RCC 7860 (cell line): ENCODE measurements around the gene SIL1.

Experiments
- DNase-seq: peaks from one replicate; pipeline ENCODE4 v3.0.0-alpha.2; 2015; ENCODE audit warnings: low spot score
- FAIRE-seq: peaks from 2 replicates; lab custom pipeline; 2012; peaks lifted over from hg19 to GRCh38; lab: Jason Lieb, UNC

SIL1 gene

GRCh38 chr5:138949988-138950387 lies 248.2 kb downstream of the SIL1 start:
- DNase-seq (no peak), FAIRE-seq (no peak)

- DNase-seq (no peak), FAIRE-seq (no peak)
Observed at GRCh38 chr5:138949223-138949574, 249.0 kb downstream of the SIL1 start.

DNA sequence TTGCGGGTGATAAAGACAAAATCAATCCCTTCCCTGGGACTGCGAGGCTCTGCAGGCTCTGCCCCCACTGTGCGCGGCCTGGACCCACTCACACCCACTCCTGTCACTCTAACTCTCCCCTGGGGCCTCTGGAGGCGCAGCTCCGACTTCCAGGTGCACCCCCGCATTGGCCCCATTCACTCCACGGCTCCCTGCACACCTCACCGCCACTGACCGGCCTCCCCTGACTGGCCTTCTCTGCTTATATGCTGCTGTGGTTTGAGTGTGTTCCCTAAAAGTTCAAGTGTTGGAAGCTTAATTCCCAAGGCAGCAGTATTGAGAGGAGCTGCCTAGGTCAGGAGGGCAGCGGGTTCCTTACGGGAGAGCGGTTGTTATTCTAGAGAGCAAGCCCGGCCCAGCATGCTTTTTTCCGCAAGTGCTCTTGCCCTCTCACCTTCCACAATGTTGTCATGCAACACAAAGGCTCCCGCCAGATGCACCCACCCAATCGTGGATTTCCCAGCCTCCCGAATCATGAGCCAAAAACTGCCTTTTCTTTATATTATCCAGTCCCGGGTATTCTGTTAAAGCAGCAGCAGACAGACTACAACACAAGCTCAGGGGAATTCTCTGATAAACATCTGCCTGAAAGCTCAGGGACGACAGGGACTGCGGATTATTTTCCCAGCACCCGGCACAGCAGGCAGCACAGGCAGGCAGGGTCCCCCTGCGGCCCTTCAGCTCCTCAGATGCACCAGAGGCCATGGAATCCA lies 249.5 kb downstream of the SIL1 start:
- DNase-seq (no peak), FAIRE-seq (no peak)

DNA sequence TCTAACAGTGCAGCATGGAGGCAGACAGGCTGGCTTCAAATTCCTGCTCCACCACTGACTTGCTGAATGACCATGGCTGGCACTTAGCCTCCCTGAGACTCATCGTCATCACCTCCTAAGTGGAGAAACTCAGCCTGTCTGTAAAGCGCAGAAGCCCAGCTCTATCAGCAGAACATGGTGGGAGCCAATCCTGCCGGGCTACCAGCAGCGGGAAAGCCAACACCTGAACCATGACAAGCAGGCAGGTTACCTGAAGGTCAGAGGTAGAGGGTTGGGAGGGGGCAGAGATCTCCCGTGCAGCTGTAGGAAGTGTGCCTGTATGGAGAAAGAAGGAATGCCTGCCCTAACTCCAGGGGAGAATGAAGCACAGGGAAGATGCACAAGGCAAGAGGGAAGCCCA lies 250.4 kb downstream of the SIL1 start:
- FAIRE-seq (no peak), DNase-seq (no peak)

- DNase-seq (no peak), FAIRE-seq (no peak)
Observed at GRCh38 chr5:138946831-138947560, 251.2 kb downstream of the SIL1 start.

DNA sequence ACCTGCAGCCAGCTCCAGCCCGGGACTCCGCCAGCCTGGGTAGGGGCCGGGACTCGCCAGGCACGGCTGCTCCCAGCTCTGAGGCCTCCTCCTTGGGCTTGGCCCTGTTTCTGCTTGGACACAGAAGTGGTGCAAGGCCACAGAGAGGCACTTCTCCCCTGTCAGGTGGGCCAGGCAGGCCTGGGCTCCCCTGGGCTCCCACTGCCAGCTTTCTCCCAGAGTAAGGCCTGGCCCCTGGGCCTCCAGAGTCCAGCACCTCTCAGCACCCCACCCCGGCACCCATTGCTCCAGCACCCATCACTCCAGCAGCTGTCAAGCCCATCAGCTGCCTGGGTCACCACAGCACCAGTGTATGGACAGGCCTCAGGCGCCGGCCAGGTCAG lies 251.9 kb downstream of the SIL1 start:
- DNase-seq = no peak
- FAIRE-seq = no peak

- FAIRE-seq = no peak
- no peak for DNase-seq
Observed at GRCh38 chr5:138945421-138946240, 252.5 kb downstream of the SIL1 start.

- DNase-seq (peak; percentile 99), FAIRE-seq (peak; percentile 98)
Observed at GRCh38 chr5:138944527-138945322, 253.4 kb downstream of the SIL1 start.

DNA sequence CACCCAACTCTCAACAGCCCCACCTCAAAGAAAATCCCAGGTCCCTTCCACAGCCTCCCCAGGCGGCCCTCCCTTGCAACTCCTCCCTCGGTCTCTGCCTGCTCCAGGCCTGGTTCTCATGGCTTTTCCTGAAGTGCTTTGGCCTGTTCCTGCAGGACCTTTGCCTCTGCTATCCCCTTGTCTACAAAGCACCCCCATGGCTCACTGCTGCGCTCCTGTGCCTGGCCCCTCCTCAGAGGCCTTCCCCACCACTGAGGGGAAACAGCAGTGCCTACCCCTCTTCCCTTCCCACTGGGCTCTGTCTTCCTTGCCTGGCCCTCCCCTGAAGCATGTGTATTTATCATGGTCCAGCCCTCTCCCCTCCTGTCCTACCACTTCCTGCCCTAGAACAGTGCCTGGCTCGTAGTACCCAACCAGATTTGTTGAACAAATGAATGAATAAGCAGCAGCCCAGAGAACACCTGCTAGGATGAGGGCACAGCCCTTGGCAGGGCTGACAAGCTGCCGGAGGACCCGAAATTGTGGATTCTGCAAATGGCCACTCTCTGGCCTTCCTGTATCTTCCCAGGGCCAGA lies 254.5 kb downstream of the SIL1 start:
- no peak for FAIRE-seq
- peak; percentile 60 for DNase-seq

DNA sequence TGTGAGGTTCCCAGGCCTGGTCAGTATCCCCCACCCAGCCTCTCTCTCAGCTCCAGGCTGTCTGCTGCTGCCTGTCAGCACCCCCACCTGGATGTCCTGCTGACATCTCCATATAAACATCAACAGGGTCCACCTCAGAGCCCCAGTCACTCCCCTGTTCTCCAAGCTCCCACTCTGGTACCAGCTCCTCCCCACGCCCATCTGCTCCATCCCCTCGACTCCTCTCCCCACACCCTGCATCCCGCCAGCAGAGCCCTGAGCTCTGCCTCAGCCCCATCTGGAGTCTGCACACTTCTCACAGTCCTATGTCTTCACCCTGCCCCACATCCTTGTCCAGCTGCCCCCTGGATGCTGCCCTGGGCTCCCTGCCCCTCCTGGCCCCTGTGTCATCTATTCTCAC lies 255.3 kb downstream of the SIL1 start:
- FAIRE-seq (no peak), DNase-seq (no peak)

- FAIRE-seq (no peak), DNase-seq (no peak)
Observed at GRCh38 chr5:138942066-138942465, 256.1 kb downstream of the SIL1 start.

DNA sequence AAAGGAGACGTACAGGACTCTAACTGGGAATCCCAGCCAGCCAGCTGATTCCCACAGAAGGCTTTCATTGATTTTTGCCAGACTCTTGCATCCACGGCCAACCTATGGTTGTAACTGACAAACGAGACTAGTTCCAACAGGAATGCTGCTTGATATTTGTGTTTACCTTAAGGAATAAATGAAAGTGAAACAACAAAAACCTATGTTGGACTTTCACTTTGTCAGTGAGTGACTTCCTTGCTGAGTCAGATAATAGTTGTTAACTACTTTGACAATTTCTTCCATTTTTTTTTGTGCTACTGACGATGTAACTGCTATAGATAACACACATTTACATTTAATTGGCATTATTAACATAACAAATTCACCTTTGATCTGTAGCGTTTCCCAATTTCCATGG lies 259.6 kb downstream of the SIL1 start:
- DNase-seq = no peak
- FAIRE-seq = no peak

DNA sequence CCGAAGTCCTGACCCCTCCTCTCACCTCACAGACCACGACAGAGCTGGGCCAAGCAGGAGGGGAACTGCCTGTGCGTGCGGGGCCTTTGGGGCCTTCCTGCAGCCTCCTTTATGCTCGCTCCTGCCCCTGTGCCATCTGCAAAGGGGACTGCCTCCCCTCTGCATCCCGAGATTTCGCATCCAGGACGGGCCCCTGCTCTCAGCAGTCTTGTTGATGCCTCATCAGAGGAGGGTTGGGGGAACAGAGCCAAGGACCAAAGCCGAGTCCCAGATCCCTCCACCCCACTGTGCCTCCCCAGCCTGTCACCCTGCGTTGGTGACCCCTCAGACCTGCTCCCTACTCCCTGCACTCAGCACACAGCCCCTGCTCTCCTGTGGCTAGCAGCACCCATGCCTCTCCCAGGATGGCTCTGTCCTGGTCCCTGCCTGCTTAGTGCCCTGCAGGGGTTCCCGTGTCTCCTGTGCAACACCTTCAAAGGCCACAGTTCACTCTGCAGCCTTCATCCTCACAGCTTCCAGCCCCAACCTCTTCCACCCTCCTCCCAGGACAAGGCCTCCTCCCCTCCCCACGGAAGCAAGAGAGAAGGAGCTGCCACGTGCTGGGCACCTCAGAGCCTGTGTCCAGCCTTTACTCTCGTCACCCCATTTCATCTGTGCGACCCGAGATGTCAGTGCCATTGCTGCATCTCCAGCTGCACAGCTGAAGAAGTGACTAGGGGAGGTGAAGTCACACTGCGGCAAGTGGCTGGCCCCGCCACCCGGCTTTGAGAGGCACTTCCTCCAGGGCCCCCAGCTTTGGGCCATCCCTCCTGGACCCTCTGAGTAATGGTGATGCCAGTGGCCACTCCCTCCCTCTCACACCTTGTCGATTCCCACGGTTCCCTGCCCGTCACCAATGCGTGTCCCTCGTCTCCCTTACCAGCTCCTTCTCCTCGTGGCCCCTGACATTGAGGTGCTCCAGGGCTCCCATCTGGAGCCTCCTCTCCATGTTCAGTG lies 260.5 kb downstream of the SIL1 start:
- DNase-seq = no peak

DNA sequence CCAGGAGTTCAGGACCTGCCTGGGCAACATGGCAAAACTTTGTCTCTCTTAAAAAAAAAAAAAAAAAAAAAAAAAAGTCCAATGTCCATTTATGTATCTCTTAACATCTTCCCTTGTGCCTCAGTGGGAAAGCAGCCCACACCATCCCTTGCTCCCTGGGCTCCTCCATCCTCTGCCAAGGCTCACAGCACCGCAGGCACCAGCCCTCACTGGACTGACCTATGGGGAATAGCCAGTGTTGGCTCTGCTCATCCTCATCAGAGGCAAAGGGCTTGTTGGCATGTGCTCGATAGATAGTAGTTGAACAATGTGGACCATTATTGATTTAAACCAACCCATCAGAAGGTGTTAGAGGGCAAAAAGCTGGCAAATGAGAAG lies 261.2 kb downstream of the SIL1 start:
- DNase-seq = no peak
- FAIRE-seq = no peak

More for the DNA sequence above, 260.5 kb downstream of the SIL1 start:
- no peak for FAIRE-seq

DNA sequence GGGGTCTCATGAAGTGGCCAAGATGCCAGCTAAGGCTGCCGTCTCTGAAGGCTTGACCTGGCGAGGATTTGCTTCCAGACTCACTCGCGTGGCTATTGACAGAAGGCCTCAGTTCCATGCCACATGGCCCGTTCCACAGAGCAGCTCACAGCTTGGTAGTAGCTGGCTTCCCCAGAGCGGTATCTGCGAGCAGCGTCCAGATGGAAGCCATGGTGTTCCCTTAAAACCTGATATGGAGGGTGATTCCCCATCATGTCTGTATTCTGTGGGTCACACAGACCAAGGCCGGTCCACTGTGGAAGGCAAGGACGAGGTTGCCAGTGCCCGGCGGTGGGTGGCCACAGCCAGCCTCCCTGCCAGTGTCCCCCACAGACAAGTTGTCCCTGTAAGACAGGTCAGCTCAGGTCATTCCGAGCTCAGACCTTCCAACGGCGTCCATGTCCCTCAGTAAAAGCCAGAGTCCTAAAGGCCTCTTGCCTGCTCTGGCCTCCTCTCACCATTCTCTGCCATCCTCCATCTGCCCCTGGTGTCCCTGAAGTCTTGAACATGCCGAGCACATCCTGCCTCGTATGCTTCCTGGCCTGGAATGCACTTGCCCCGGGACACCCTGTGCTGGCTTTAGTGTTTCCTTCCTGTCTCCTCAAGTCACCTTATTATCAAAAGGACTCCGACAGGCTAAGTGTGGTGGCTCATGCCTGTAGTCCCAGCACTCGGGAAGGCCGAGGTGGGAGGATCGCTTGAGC lies 261.8 kb downstream of the SIL1 start:
- no peak for FAIRE-seq
- DNase-seq = no peak

DNA sequence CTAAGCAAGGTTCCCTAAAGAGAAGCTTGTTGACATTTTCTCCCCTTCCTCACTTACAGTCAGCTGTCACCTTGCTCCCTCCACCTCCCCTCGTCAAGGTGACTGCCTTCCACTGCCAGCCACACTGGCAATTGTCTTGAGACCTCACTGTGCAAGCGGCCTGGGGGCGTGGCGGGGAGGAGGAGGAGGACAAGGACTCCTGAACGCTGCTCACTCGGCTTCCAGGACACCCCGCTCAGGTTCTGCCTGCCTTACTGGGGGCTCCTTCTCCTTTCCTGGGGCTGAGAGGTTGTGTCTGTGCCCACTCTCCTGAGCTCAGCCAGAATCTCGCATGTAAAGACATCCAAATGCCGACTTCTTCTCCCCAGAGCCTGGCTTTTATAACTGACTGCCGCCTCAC lies 262.7 kb downstream of the SIL1 start:
- FAIRE-seq (no peak), DNase-seq (no peak)

DNA sequence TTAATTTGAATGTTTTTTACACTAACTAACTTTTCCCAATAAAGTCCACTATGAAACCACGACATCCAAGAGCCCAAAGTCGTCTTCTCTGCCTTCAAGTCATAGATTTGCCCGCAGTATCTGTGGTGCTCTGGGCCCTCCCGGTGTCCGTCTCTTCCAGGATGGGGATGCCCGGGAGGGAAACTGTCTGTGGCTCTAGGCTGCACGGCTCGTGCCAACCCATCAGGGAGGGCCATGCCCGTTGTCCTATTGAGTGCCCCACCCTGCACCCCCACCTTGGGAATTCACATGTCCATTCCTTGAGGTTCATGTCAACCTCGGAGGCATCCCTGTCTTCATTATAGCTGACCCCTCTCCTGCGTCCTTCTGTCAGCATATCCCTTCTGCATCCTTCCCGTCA lies 263.2 kb downstream of the SIL1 start:
- FAIRE-seq = no peak
- DNase-seq = no peak

DNA sequence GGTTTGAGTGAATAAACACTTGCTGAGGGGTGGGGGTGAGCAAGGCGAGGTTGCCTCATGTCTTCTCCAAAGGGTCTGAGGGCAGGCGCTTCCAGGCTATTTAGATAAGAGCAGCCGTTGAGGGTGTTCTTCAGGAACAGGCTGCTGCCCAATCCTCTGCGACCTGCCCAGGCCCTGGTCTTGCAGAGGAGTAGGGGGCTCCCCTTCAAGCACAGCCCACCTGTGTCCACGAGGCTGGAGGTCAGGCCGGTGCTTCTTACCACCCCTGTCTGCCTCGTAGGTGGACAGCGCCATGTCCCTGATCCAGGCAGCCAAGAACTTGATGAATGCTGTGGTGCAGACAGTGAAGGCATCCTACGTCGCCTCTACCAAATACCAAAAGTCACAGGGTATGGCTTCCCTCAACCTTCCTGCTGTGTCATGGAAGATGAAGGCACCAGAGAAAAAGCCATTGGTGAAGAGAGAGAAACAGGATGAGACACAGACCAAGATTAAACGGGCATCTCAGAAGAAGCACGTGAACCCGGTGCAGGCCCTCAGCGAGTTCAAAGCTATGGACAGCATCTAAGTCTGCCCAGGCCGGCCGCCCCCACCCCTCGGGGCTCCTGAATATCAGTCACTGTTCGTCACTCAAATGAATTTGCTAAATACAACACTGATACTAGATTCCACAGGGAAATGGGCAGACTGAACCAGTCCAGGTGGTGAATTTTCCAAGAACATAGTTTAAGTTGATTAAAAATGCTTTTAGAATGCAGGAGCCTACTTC lies 264.5 kb downstream of the SIL1 start:
- FAIRE-seq = no peak
- DNase-seq = no peak
